DOHH2 (cell line): ENCODE results near the gene ARRB2.
"Not testable (repeated sequence)": the region's sequence is repeated elsewhere in the genome, so short reads cannot be mapped to it uniquely, and the experiment has no call there.

Source experiments
- EZH2phosphoT487 ChIP-seq: fragments of 200-600 bp; sonication (generic); IDR thresholded peaks from 2 replicates; pipeline ENCODE4 v1.6.1; 2017; ENCODE audit warnings: borderline replicate concordance, mild to moderate bottlenecking, antibody characterized with exemption, low read length, moderate library complexity, mixed read lengths
- TF ChIP-seq, protein P1 (sequence below): fragments of 200-600 bp; sonication (generic); IDR thresholded peaks from one replicate; pipeline ENCODE4 v1.5.1; 2014; ENCODE audit warnings: antibody characterized with exemption, mild to moderate bottlenecking, low read depth, low read length; ENCODE audit not compliant: poor library complexity, severe bottlenecking

DNA sequence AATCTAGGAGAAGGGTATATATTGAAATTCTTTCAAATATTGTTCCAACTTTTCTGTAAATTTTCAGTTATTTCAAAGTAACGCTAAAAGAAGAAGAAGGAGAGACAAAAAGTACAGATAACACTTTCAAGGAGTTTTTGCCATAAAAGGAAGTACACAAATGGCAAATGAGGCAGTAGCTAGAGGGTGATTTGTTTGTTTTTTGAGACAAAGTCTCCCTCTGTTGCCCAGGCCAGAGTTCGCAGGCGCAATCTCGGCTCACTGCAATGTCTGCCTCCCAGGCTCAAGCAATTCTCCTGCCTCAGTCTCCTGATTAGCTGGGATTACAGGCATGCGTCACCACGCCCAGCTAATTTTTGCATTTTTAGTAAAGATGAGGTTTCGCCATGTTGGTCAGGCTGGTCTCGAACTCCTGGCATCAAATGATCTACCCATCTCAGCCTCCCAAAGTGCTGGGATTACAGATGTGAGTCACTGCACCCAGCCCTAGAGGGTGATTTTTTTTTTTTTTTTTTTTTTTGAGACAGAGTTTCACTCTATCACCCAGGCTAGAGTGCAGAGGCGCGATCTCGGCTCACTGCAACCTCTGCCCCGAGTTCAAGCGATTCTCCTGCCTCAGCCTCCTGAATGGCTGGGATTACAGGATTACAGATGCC, 10.9 kb upstream of the ARRB2 start:
- TF ChIP-seq, protein P1, sequence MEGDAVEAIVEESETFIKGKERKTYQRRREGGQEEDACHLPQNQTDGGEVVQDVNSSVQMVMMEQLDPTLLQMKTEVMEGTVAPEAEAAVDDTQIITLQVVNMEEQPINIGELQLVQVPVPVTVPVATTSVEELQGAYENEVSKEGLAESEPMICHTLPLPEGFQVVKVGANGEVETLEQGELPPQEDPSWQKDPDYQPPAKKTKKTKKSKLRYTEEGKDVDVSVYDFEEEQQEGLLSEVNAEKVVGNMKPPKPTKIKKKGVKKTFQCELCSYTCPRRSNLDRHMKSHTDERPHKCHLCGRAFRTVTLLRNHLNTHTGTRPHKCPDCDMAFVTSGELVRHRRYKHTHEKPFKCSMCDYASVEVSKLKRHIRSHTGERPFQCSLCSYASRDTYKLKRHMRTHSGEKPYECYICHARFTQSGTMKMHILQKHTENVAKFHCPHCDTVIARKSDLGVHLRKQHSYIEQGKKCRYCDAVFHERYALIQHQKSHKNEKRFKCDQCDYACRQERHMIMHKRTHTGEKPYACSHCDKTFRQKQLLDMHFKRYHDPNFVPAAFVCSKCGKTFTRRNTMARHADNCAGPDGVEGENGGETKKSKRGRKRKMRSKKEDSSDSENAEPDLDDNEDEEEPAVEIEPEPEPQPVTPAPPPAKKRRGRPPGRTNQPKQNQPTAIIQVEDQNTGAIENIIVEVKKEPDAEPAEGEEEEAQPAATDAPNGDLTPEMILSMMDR: not testable (repeated sequence)
- not testable (repeated sequence) for TF ChIP-seq EZH2phosphoT487
